ENCODE data around the gene NLRP11.

Gene NLRP11

DNA sequence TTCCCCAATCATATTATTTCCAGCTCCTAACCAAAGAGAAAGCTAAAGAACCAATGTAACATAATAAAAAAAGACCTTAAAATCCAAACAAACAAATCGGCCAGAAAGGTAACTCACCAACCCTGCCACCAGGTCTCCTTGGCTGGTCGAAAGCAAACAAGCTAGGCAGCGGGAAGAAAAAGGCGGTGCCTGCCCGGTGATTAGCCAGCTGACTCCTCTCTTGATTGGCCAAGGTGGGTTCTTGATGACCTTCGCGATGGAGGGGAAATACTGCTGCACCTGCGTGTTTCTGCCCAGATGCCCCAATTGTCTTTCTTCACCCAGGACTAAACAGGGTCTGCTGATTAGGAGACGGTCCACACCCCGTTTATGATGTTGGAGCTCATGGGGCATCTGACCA, at the start of gene NLRP11:
TSS of gene NLRP11 (minus strand) at position 154 of the 400 bp plus-strand sequence. CDS start 13,825 bp downstream, outside the sequence.
- DNase-seq (ENCODE audit: low read depth), result no peak

DNA sequence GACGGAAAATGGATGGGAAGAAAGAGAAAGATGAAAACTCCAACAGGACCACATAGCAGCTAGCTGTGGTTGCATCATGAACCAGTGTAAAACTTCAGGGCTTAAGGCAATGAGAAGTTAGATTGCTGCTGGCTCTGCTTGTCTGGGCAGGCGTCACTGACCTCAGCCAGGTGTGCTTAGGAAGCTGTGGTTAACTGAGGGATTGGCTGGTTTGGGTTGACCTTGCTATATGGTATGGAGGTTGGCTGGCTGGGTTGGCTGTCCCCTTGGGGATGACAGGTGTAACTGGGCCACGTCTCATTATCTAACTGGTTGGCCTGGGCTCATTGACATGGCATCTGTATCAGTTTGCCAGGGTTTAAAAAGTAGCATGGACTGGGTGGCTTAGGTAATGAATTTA, 45.4 kb upstream of the NLRP11 start:
- DNase-seq (ENCODE audit: low read depth), result no peak

DNA sequence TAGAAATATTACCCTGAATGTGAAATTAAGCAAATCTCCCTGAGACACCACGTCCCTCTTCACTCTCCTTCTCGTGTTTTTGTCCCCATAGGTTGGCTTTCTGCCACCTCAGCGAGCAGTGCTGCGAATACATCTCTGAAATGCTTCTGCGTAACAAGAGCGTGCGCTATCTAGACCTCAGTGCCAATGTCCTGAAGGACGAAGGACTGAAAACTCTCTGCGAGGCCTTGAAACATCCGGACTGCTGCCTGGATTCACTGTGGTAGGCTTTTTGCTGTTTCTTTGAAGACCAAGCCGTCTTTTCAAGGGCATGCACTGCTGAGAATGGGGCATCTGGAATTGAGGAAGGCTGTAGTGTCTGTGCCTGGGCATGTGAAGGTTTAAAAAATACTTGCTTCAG, 38.9 kb upstream of the NLRP11 start:
- DNase-seq (ENCODE audit: low read depth), result no peak

GRCh38 chr19:55867101-55867500, 35.3 kb upstream of the NLRP11 start:
- DNase-seq (ENCODE audit: low read depth), result no peak

- DNase-seq (ENCODE audit: low read depth), result no peak
Measured at GRCh38 chr19:55866521-55866920, 34.7 kb upstream of the NLRP11 start.

GRCh38 chr19:55858969-55859368, 27.2 kb upstream of the NLRP11 start:
- no peak for DNase-seq (ENCODE audit: low read depth)

- DNase-seq (ENCODE audit: low read depth), result no peak
Measured at GRCh38 chr19:55858401-55858800, 26.6 kb upstream of the NLRP11 start.

DNA sequence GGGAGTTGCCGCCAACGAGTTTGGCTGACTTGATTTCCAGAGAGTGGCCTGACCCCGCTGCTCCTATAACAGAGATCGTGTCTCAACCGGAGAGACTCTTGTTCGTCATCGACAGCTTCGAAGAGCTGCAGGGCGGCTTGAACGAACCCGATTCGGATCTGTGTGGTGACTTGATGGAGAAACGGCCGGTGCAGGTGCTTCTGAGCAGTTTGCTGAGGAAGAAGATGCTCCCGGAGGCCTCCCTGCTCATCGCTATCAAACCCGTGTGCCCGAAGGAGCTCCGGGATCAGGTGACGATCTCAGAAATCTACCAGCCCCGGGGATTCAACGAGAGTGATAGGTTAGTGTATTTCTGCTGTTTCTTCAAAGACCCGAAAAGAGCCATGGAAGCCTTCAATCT, 26.2 kb upstream of the NLRP11 start:
- DNase-seq (ENCODE audit: low read depth), result no peak

- DNase-seq (ENCODE audit: low read depth), result no peak
Measured at GRCh38 chr19:55857149-55857548, 25.4 kb upstream of the NLRP11 start.

- no peak for DNase-seq (ENCODE audit: low read depth)
Measured at GRCh38 chr19:55855160-55855559, 23.4 kb upstream of the NLRP11 start.

DNA sequence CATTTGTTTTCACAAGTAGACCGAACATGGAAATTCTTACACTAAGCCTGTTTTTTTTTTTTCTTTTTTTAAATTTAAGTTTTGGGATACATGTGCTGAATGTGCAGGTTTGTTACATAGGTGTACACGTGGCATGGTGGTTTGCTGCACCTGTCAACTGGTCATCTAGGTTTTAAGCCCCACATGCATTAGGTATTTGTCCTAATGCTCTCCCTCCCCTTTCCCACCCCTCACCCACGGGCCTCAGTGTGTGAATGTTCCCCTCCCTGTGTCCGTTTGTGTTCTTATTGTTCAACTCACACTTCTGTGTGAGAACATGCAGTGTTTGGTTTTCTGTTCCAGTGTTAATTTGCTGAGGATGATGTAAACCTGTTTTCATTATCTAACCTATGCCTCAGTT, 7.1 kb upstream of the NLRP11 start:
- no peak for DNase-seq (ENCODE audit: low read depth)

- DNase-seq (ENCODE audit: low read depth), result no peak
Measured at GRCh38 chr19:55838251-55838650, 6.5 kb upstream of the NLRP11 start.

- no peak for DNase-seq (ENCODE audit: low read depth)
Measured at GRCh38 chr19:55836340-55836739, 4.5 kb upstream of the NLRP11 start, which contains the start of gene NLRP4. Gene NLRP4, plus strand, starts transcription at chr19:55836540. Its CDS starts 15,541 bp downstream, at chr19:55852081.

GRCh38 chr19:55832676-55833075, 877 bp upstream of the NLRP11 start:
- DNase-seq (ENCODE audit: low read depth), result no peak

- DNase-seq (ENCODE audit: low read depth), result no peak
Measured at GRCh38 chr19:55830656-55831055, 1.1 kb downstream of the NLRP11 start.

DNA sequence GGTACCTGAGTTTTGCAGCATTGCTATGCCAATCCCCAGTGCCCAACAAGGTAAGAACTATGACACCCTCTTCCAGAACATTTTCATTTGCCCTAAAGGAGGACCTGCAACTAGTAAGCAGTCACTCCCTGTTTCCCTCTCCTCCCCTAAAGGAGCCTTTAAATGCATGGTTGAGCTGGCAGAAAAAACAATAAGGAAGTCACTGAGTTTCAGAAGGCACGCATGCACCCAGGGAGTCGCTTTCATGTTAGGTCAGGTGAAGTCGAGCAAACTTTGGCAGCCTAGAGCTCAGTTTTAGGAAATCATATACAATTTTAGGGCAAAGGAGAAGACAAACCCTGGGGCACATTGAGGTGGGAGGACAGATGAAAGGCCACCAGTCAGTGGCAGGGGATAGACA, 11.8 kb downstream of the NLRP11 start:
- no peak for DNase-seq (ENCODE audit: low read depth)

DNA sequence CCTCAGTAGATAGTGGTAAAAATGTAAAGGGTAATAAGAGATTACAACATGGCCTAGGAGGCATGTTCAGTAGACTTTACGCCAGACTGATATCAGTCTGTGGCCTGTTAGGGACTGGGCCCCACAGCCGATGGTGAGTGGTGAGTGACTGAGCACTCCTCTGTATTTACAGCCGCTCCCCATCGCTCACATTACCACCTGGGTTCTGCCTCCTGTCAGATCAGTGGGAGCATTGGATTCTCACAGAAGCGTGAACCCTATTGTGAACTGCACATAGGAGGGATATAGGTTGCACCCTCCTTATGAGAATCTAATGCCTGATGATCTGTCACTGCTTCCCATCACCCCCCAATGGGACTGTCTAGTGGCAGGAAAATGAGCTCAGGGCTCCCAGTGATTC, 17.9 kb downstream of the NLRP11 start:
- no peak for DNase-seq (ENCODE audit: low read depth)

- DNase-seq (ENCODE audit: low read depth), result no peak
Measured at GRCh38 chr19:55812449-55812848, 19.4 kb downstream of the NLRP11 start.

GRCh38 chr19:55811340-55811739, 20.5 kb downstream of the NLRP11 start:
- DNase-seq (ENCODE audit: low read depth), result no peak

DNA sequence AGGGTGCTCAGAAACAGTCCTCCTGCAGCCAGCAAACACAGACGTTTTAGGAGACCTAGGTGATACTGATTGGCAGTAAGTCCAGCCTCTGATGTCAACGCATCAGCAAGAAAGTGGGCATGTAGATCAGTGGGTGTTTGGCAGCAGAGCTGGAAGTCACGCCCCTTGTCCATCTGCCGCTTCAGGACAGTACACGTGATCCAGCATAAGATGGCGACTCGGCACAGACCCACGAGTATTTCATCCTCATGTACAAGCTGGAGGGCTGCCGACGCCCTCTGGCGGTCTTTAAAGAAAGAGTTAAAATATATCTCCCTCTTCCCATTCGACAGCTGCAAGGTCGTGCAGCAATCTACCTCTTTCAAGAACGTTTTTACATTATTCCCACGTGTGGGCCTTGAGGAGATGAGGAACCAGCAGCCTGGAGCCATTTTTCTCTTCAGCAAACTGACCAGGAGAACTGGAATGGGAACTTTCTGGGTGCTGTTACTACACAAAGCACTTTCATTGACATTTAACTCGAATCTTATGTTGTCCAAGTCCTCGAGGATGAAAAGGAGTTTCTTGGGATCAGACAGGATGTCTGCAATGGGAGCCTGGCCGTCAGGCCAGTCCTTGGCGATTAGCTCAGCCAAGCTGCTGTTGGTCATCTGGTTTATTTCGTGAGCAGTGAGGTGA, 22.3 kb downstream of the NLRP11 start:
- DNase-seq (ENCODE audit: low read depth), result no peak

DNA sequence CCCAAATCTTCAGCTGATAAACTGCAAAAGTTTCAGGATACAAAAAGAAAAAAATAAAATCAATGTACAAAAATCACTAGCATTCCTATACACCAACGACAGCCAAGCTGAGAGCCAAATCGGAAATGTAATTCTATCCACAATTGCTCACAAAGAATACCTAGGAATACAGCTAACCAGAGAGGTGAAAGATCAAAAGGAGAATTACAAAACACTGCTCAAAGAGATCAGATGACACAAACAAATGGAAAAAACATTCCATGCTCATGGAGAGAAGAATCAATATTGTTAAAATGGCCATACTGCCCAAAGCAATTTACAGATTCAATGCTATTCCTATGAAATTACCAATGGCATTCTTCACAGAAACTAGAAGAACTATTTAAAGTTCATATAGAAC, 29.5 kb downstream of the NLRP11 start:
- DNase-seq (ENCODE audit: low read depth), result no peak

GRCh38 chr19:55801416-55801815, 30.4 kb downstream of the NLRP11 start:
- DNase-seq (ENCODE audit: low read depth), result no peak

- no peak for DNase-seq (ENCODE audit: low read depth)
Measured at GRCh38 chr19:55795021-55795420, 36.8 kb downstream of the NLRP11 start.

DNA sequence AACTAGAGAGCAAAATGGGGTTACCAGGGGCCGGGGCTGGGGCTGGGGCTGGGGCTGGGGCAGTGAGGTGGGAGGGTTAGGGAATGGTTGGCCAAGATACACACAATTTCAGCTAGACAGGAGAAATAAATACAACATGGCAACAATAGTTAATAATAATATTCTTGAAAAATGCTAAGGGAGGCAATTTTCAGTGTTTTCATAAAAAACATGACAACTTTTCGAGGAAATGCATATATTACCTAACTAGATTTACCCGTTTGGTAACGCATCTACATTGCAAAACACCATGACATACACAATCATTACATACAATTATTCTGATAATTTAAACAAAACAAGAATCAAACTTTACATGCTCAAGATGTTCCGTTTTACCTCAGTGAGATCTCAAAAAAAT, 50.7 kb downstream of the NLRP11 start:
- DNase-seq (ENCODE audit: low read depth), result no peak
